Fibroblast of skin of right quadriceps (primary cell): ENCODE measurements around the gene SSTR3.
"Not testable (repeated sequence)": the region's sequence is repeated elsewhere in the genome, so short reads cannot be mapped to it uniquely, and the experiment has no call there.

Experiments
- DNase-seq: peaks from one replicate; pipeline ENCODE4 v3.0.0-alpha.2; 2013

SSTR3 gene

GRCh38 chr22:37209140-37209845 is 3.0 kb downstream of the SSTR3 start:
- DNase-seq: no peak

GRCh38 chr22:37208401-37209139 is 3.7 kb downstream of the SSTR3 start:
- DNase-seq: no peak

GRCh38 chr22:37207981-37208380 is 4.3 kb downstream of the SSTR3 start:
- no peak for DNase-seq

- no peak for DNase-seq
Measured at GRCh38 chr22:37206841-37207821, 5.1 kb downstream of the SSTR3 start.

- no peak for DNase-seq
Measured at GRCh38 chr22:37206118-37206840, 6.0 kb downstream of the SSTR3 start.

- DNase-seq: no peak
Measured at GRCh38 chr22:37205046-37205445, 7.2 kb downstream of the SSTR3 start.

GRCh38 chr22:37204045-37204655 is 8.1 kb downstream of the SSTR3 start:
- no peak for DNase-seq

GRCh38 chr22:37203354-37204044 is 8.8 kb downstream of the SSTR3 start:
- DNase-seq: no peak

GRCh38 chr22:37202716-37203115 is 9.6 kb downstream of the SSTR3 start:
- no peak for DNase-seq

GRCh38 chr22:37202001-37202555 is 10.2 kb downstream of the SSTR3 start:
- DNase-seq: no peak

- DNase-seq: not testable (repeated sequence)
Measured at GRCh38 chr22:37201443-37201820, 10.8 kb downstream of the SSTR3 start.

- DNase-seq: no peak
Measured at GRCh38 chr22:37199760-37200108, 12.5 kb downstream of the SSTR3 start.

- DNase-seq: peak; percentile 97
Measured at GRCh38 chr22:37199103-37199759, 13.0 kb downstream of the SSTR3 start.

GRCh38 chr22:37198258-37199102 is 13.8 kb downstream of the SSTR3 start:
- DNase-seq: peak; percentile 72

GRCh38 chr22:37197451-37198257 is 14.6 kb downstream of the SSTR3 start:
- peak; percentile 30 for DNase-seq

GRCh38 chr22:37196539-37197450 is 15.5 kb downstream of the SSTR3 start:
- peak; percentile 70 for DNase-seq

GRCh38 chr22:37195921-37196320 is 16.4 kb downstream of the SSTR3 start:
- DNase-seq: peak; percentile 22

- DNase-seq: no peak
Measured at GRCh38 chr22:37194750-37195149, 17.5 kb downstream of the SSTR3 start.
